GM12878 (cell line): ENCODE results near the gene RASGRF1. TPM values are rescaled to one million over a fixed set of nuclear protein-coding genes. Genes with fewer than 3 reads are reported as not detected.

Source experiments
- ATAC-seq: fragments of 200-7000 bp; cut with Tn5 transposase; 3 replicates; pipeline ENCODE4 v1.9.1; 2020; ENCODE audit warnings: mild to moderate bottlenecking, moderate library complexity
- BruUV-seq: library from RNA; stranded (reverse); fragments of 400-500 nt; replicated peaks from 2 replicates; lab custom pipeline; 2021; lab: Mats Ljungman, UMichigan
- CTCF ChIA-PET: fragments of 300-600 bp; sonication (Branson Sonifier 250); formaldehyde crosslinking; extraction: SDS; loops from one replicate; lab custom pipeline; 2021; ENCODE audit warnings: inconsistent platforms; lab: Yijun Ruan, JAX
- POLR2A ChIA-PET: fragments of 350-600 bp; formaldehyde crosslinking; extraction: SDS; loops from one replicate; lab custom pipeline; 2021; ENCODE audit warnings: inconsistent platforms; lab: Charles Lee
- RAD21 ChIA-PET: fragments of 300-600 bp; sonication (Branson Sonifier 250); formaldehyde crosslinking; loops from one replicate; lab custom pipeline; 2023; ENCODE audit warnings: antibody characterized with exemption; ENCODE audit not compliant: unreplicated experiment; lab: Charles Lee
- SMC1A ChIA-PET: fragments of 300-600 bp; sonication (Branson Sonifier 250); formaldehyde crosslinking; loops from one replicate; lab custom pipeline; 2023; ENCODE audit not compliant: unreplicated experiment, uncharacterized antibody; lab: Charles Lee
- DNase-seq: peaks from one replicate; pipeline ENCODE4 v3.0.0-alpha.2; 2011; ENCODE audit warnings: low read depth, low spot score
- FAIRE-seq: peaks from 3 replicates; lab custom pipeline; 2011; peaks lifted over from hg19 to GRCh38; lab: Jason Lieb, UNC
- H2AFZ ChIP-seq: 2 replicates; pipeline ENCODE4 v1.6.0; 2011; ENCODE audit warnings: low read depth, low read length, control low read depth; ENCODE audit not compliant: control insufficient read depth
- H3K27ac ChIP-seq: 2 replicates; pipeline ENCODE4 v1.5.1; 2011; ENCODE audit warnings: control low read depth; ENCODE audit not compliant: control insufficient read depth, insufficient read depth
- H3K27me3 ChIP-seq, 2 experiments: replicated peaks in 1 of 2; 2 replicates each; pipeline versions ENCODE4 v1.6.0 to v1.6.1; 2011; ENCODE audit warnings: low read length in 1 of 2; ENCODE audit not compliant: control insufficient read depth in 2 of 2, insufficient read depth in 2 of 2
- H3K36me3 ChIP-seq, 2 experiments: 2 replicates each; pipeline ENCODE4 v1.5.1; 2011; ENCODE audit warnings: low read length in 1 of 2; ENCODE audit not compliant: control insufficient read depth in 2 of 2, insufficient read depth in 2 of 2
- H3K4me1 ChIP-seq: 2 replicates; pipeline ENCODE4 v1.6.1; 2011; ENCODE audit warnings: mild to moderate bottlenecking, low read length, moderate library complexity, mixed read lengths; ENCODE audit not compliant: control insufficient read depth, insufficient read depth
- H3K4me2 ChIP-seq: 2 replicates; pipeline ENCODE4 v1.6.0; 2011; ENCODE audit warnings: control low read depth; ENCODE audit not compliant: control insufficient read depth, insufficient read depth
- H3K4me3 ChIP-seq: fragments of 200-600 bp; sonication (generic); 2 replicates; pipeline ENCODE4 v1.5.1; 2016
- H3K79me2 ChIP-seq: 2 replicates; pipeline ENCODE4 v1.6.0; 2011; ENCODE audit warnings: low read length; ENCODE audit not compliant: control insufficient read depth, insufficient read depth
- H3K9ac ChIP-seq: 2 replicates; pipeline ENCODE4 v1.8.0; 2011; ENCODE audit warnings: low read length, control low read depth, mixed read lengths; ENCODE audit not compliant: control insufficient read depth, insufficient read depth
- H3K9me3 ChIP-seq: replicated peaks from 3 replicates; pipeline ENCODE4 v1.5.1; 2011; ENCODE audit warnings: mild to moderate bottlenecking, low read length; ENCODE audit not compliant: control insufficient read depth, insufficient read depth
- H4K20me1 ChIP-seq: 2 replicates; pipeline ENCODE4 v1.6.0; 2011; ENCODE audit not compliant: control insufficient read depth, insufficient read depth
- CBX3 ChIP-seq: fragments of 200-600 bp; sonication (generic); IDR thresholded peaks from 2 replicates; pipeline ENCODE4 v1.6.1; 2016; ENCODE audit warnings: low read depth, borderline replicate concordance
- CREB1 ChIP-seq: IDR thresholded peaks from 2 replicates; pipeline ENCODE4 v1.6.1; 2012; ENCODE audit warnings: low read depth, mild to moderate bottlenecking, inconsistent platforms
- GABPA ChIP-seq: IDR thresholded peaks from 2 replicates; pipeline ENCODE4 v1.6.1; 2014; ENCODE audit warnings: antibody characterized with exemption, low read depth, mild to moderate bottlenecking, inconsistent platforms
- GATAD2B ChIP-seq: fragments of 450-650 bp; conservative IDR thresholded peaks from 2 replicates; pipeline ENCODE4 v1.6.1; 2017; ENCODE audit warnings: low read depth, mild to moderate bottlenecking, moderate library complexity
- IKZF2 ChIP-seq, 2 experiments: fragments of 450-650 bp; IDR thresholded peaks; 2 replicates each; pipeline ENCODE4 v1.6.1; 2017; ENCODE audit warnings: mild to moderate bottlenecking in 2 of 2, moderate library complexity in 2 of 2
- KAT2A ChIP-seq: conservative IDR thresholded peaks from 2 replicates; pipeline ENCODE4 v1.6.1; 2011; ENCODE audit warnings: low read depth, low read length; ENCODE audit not compliant: control insufficient read depth
- MLLT1 ChIP-seq: fragments of 450-650 bp; IDR thresholded peaks from 2 replicates; pipeline ENCODE4 v1.6.1; 2016; ENCODE audit warnings: mild to moderate bottlenecking
- RELA ChIP-seq: fragments of 450-650 bp; IDR thresholded peaks from 2 replicates; pipeline ENCODE4 v1.8.0; 2014; ENCODE audit warnings: borderline replicate concordance; ENCODE audit not compliant: partially characterized antibody
- SUZ12 ChIP-seq: fragments of 200-600 bp; sonication (generic); IDR thresholded peaks from one replicate; pipeline ENCODE4 v1.6.1; 2018; ENCODE audit warnings: antibody characterized with exemption, mild to moderate bottlenecking; ENCODE audit not compliant: unreplicated experiment
- TAF1 ChIP-seq: IDR thresholded peaks from 2 replicates; pipeline ENCODE4 v1.6.1; 2011; ENCODE audit warnings: mild to moderate bottlenecking, low read depth, low read length, borderline replicate concordance
- ZNF207 ChIP-seq: fragments of 450-650 bp; IDR thresholded peaks from 2 replicates; pipeline ENCODE4 v1.6.1; 2014; ENCODE audit warnings: antibody characterized with exemption, mild to moderate bottlenecking, borderline replicate concordance
- WGBS: methylation state at CpG from one replicate; pipeline ENCODE4 v1.1.6; 2016; ENCODE audit warnings: low lambda C conversion rate; ENCODE audit not compliant: insufficient replicate concordance, insufficient coverage; ENCODE audit errors: missing lambda C conversion rate; 5-methylcytosine and 5-hydroxymethylcytosine counted together
- in situ Hi-C: fragments of 300-500 bp; cut with MboI; formaldehyde crosslinking; loops from 9 replicates; pipeline ENCODE4 v1.14.3; 2018; ENCODE audit warnings: mixed read lengths
- intact Hi-C: fragments of 100-400 bp; cut with micrococcal nuclease; formaldehyde crosslinking; loops from one replicate; pipeline ENCODE4 v1.14.2; 2022; ENCODE audit not compliant: unreplicated experiment
- polyA plus RNA-seq, 11 experiments: library from polyadenylated mRNA; depleted of rRNA in 4 of 11; unstranded in 6 of 11; stranded (reverse) in 5 of 11; fragments of >200 nt; fragmentation: Nextera tagmentation in 4 of 11; fragmentation: Illumina TruSeq in 1 of 11; extraction: Ambion mirVana in 4 of 11; extraction: Trizol in 1 of 11; gene quantifications; 1 replicate in 1 of 11; 2 replicates in 10 of 11; pipeline versions ENCODE4 v1.2.1 to v1.2.3, GENCODE V29; 2011 to 2016; ENCODE audit warnings: inconsistent platforms in 2 of 11, missing spikeins in 2 of 11, low read depth in 1 of 11
- total RNA-seq, 4 experiments: library from RNA; depleted of rRNA in 3 of 4; stranded (reverse); fragments of >200 nt in 3 of 4; fragmentation: Illumina TruSeq in 1 of 4; extraction: Trizol in 1 of 4; gene quantifications; 2 replicates each; pipeline versions ENCODE4 v1.2.1 to v1.2.3, GENCODE V29; 2013 to 2021

The RASGRF1 gene
- total and polyA plus RNA-seq, 10 of the 15 experiments (the other 5 are each of a cell fraction or from before 2014, with no cell fraction given), result 0.20 to 1.9 (median 0.86) TPM

DNA sequence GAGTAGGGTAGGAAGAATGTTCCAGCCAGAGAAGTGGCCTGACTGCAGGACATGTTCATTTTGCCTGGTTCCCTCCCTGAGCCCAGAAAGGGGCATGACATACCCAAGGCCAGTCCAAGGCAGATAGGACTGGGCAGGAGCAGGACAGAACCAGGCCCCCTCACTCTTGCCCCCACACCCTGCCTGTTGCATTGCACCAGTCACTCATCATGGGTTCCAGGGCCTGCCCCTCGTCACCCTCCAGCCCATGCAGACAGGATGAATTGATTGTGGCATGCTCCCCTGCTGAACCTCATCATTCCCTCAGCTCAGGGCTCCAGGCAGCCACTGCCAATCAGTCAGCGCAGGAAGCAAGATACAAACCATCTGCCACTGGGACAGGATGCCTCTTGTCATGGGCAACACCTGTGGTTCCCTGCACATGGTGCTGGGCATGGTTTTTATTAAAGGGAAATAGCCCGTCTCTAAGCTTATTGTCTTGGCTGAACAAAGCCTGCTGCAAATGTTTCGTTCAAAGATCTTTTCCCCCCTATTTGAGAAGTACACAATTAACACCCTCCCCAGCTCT, 48.9 kb downstream of the RASGRF1 start (continued):
- no peak for TF ChIP-seq KAT2A
- TF ChIP-seq MLLT1, result no peak
- TF ChIP-seq RELA, result no peak
- no peak for TF ChIP-seq TAF1
- no peak for TF ChIP-seq GATAD2B
- TF ChIP-seq SUZ12, result no peak
- TF ChIP-seq ZNF207, result no peak
- no peak for TF ChIP-seq GABPA
- no peak for TF ChIP-seq IKZF2 (IDR thresholded peaks at IDR 0.05)

DNA sequence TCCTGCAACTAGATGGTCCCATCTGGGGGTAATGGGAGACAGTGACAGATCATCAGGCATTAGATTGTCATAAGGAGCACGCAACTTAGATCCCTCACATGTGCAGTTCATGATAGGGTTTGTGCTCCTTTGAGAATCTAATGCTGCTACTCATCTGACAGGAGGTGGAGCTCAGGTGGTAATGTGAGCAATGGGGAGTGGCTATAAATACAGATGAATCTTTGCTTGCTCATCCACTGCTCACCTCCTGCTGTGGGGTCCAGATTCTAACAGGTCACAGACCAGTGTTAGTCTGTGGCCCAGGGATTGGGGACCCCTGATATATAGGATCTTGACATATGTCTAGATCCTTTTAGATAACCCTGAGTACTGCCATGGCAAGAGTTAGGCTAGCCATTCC, 52.7 kb downstream of the RASGRF1 start:
- RAD21 ChIA-PET, result no interaction called here

More for the DNA sequence above, 52.7 kb downstream of the RASGRF1 start:
- ATAC-seq (no peak), DNase-seq (no peak), FAIRE-seq (no peak)
- no peak overlapping the region for H3K4me3 ChIP-seq
- H3K27ac ChIP-seq, result no peak overlapping the region
- H3K4me1 ChIP-seq, result peaks cover 10% of the 10 kb centered on the region
- no peaks in the 10 kb centered on the region for H3K36me3 ChIP-seq
- H3K79me2 ChIP-seq, result no peaks in the 10 kb centered on the region
- CTCF ChIA-PET, result interaction anchor here (1.3 kb wide), 1 partner anchor 10 kb away, joined by 4 read pairs; no protein-coding TSS in a partner anchor
- 90% methylated on average over 1 of the region's 1 CpG for whole genome bisulfite sequencing
- H3K27me3 ChIP-seq, result peaks cover 0 to 2% of the 10 kb centered on the region in 2 experiments; a peak in 2 of 4 replicates
- SMC1A ChIA-PET, result interaction anchor here (1.9 kb wide), 1 partner anchor 146 kb away, joined by 7 read pairs; no protein-coding TSS in a partner anchor
- no peak for TF ChIP-seq CBX3
- TF ChIP-seq CREB1, result no peak
- TF ChIP-seq, all 136 proteins: peak for 0
- POLR2A ChIA-PET, result no interaction called here
- Histone ChIP-seq H3K9me3 (peaks cover 5% of the 10 kb centered on the region; the same call in 1 of the 3 replicates), H2AFZ (no peak overlapping the region), H3K9ac (no peak overlapping the region), H3K4me2 (no peak overlapping the region), H4K20me1 (no peaks in the 10 kb centered on the region)
- in situ Hi-C loops (no loop called here), intact Hi-C loops (no loop called here)
- no TSS peak for BruUV-seq
